Endothelial cell of umbilical vein (primary cell): ENCODE data around the gene ASTN1. TPM values are rescaled to one million over a fixed set of nuclear protein-coding genes. Genes with fewer than 3 reads are reported as not detected.

Source experiments
- BruUV-seq: library from RNA; stranded (reverse); fragments of 400-500 nt; replicated peaks from 2 replicates; lab custom pipeline; 2021; lab: Mats Ljungman, UMichigan
- CTCF ChIA-PET: fragments of 300-600, 350-600 bp; sonication (Branson Sonifier 250); formaldehyde crosslinking; loops from one replicate; lab custom pipeline; 2021; ENCODE audit warnings: antibody characterized with exemption, inconsistent platforms; lab: Charles Lee
- POLR2A ChIA-PET: fragments of 300-600, 350-600 bp; sonication (Branson Sonifier 250); formaldehyde crosslinking; loops from one replicate; lab custom pipeline; 2021; ENCODE audit warnings: antibody characterized with exemption, inconsistent platforms; lab: Charles Lee
- DNase-seq: peaks from one replicate; pipeline ENCODE4 v3.0.0-alpha.2; 2011; ENCODE audit warnings: low read depth, low spot score
- FAIRE-seq: peaks from 2 replicates; lab custom pipeline; 2011; peaks lifted over from hg19 to GRCh38; lab: Jason Lieb, UNC
- H2AFZ ChIP-seq: 2 replicates; pipeline ENCODE4 v1.6.0; 2012; ENCODE audit warnings: low read depth, low read length, control low read depth, inconsistent platforms
- H3K27ac ChIP-seq: 2 replicates; pipeline ENCODE4 v1.5.1; 2011; ENCODE audit warnings: low read depth, mild to moderate bottlenecking, control low read depth, low read length, moderate library complexity; ENCODE audit not compliant: insufficient read depth
- H3K27me3 ChIP-seq, 2 experiments: 2 replicates each; pipeline versions ENCODE4 v1.6.0 to v1.6.1; 2011; ENCODE audit warnings: low read length in 2 of 2, mixed read lengths in 1 of 2; ENCODE audit not compliant: control insufficient read depth in 2 of 2, insufficient read depth in 2 of 2
- H3K36me3 ChIP-seq, 2 experiments: 2 replicates in 1 of 2; 3 replicates in 1 of 2; pipeline ENCODE4 v1.5.1; 2011; ENCODE audit warnings: low read length in 2 of 2, mild to moderate bottlenecking in 1 of 2, moderate library complexity in 1 of 2; ENCODE audit not compliant: control insufficient read depth in 2 of 2, insufficient read depth in 2 of 2; ENCODE audit errors: extremely low read depth in 1 of 2
- H3K4me1 ChIP-seq: 3 replicates; pipeline ENCODE4 v1.5.1; 2011; ENCODE audit warnings: mild to moderate bottlenecking, low read length; ENCODE audit not compliant: control insufficient read depth, insufficient read depth; ENCODE audit errors: extremely low read depth
- H3K4me2 ChIP-seq: 2 replicates; pipeline ENCODE4 v1.6.1; 2011; ENCODE audit warnings: low read length, control low read depth, mixed read lengths; ENCODE audit not compliant: insufficient read depth
- H3K4me3 ChIP-seq, 3 experiments: fragments of 200-600 bp in 1 of 3; sonication (generic), shearing (Covaris generic) in 1 of 3; replicated peaks in 1 of 3; 2 replicates each; pipeline ENCODE4 v1.5.1; 2011 to 2016; ENCODE audit warnings: control low read depth in 3 of 3, low read length in 3 of 3, mild to moderate bottlenecking in 2 of 3, inconsistent platforms in 1 of 3, low read depth in 1 of 3, moderate library complexity in 1 of 3; ENCODE audit not compliant: insufficient read depth in 1 of 3
- H3K79me2 ChIP-seq: 2 replicates; pipeline ENCODE4 v1.6.0; 2012; ENCODE audit warnings: low read length, inconsistent platforms; ENCODE audit not compliant: control insufficient read depth, insufficient read depth
- H3K9ac ChIP-seq: replicated peaks from 2 replicates; pipeline ENCODE3; 2011; ENCODE audit warnings: low read length, control low read depth; ENCODE audit not compliant: insufficient read depth; ENCODE audit errors: extremely low read depth
- H3K9me1 ChIP-seq: replicated peaks from 3 replicates; pipeline ENCODE4 v1.6.0; 2011; ENCODE audit warnings: mild to moderate bottlenecking, low read length; ENCODE audit not compliant: control insufficient read depth, insufficient read depth; ENCODE audit errors: extremely low read depth
- H3K9me3 ChIP-seq: replicated peaks from 2 replicates; pipeline ENCODE4 v1.5.1; 2012; ENCODE audit warnings: low read length, inconsistent platforms; ENCODE audit not compliant: control insufficient read depth, insufficient read depth
- H4K20me1 ChIP-seq: replicated peaks from 2 replicates; pipeline ENCODE3; 2011; ENCODE audit warnings: mild to moderate bottlenecking, low read length; ENCODE audit not compliant: control insufficient read depth, insufficient read depth; ENCODE audit errors: extremely low read depth
- CTCF ChIP-seq, 2 donors: IDR thresholded peaks; 1 replicate in 1 of 2; 2 replicates in 1 of 2; pipeline ENCODE4 v1.5.1; 2011; ENCODE audit warnings: low read length in 2 of 2, mild to moderate bottlenecking in 2 of 2, moderate library complexity in 2 of 2, control low read depth in 1 of 2, inconsistent platforms in 1 of 2, low read depth in 1 of 2; ENCODE audit not compliant: insufficient read depth in 1 of 2; ENCODE audit errors: extremely low read depth in 1 of 2
- EZH2 ChIP-seq: IDR thresholded peaks from 2 replicates; pipeline ENCODE4 v1.6.1; 2012; ENCODE audit warnings: borderline replicate concordance, low read depth, mild to moderate bottlenecking, moderate library complexity, low read length, inconsistent platforms; ENCODE audit not compliant: severe bottlenecking
- FOS ChIP-seq: IDR thresholded peaks from 2 replicates; pipeline ENCODE4 v1.6.1; 2011; ENCODE audit warnings: mild to moderate bottlenecking, low read length, moderate library complexity, borderline replicate concordance; ENCODE audit not compliant: insufficient read depth
- GATA2 ChIP-seq: IDR thresholded peaks from 2 replicates; pipeline ENCODE4 v1.7.0; 2011; ENCODE audit warnings: low read depth, mild to moderate bottlenecking, moderate library complexity, mixed read lengths, low read length; ENCODE audit not compliant: insufficient read length, insufficient read depth
- JUN ChIP-seq: IDR thresholded peaks from 2 replicates; pipeline ENCODE4 v1.6.1; 2011; ENCODE audit warnings: borderline replicate concordance, low read depth; ENCODE audit not compliant: insufficient read length, insufficient read depth
- MYC ChIP-seq: IDR thresholded peaks from one replicate; pipeline ENCODE4 v1.6.1; 2011; ENCODE audit warnings: mild to moderate bottlenecking, low read depth, low read length
- POLR2A ChIP-seq: IDR thresholded peaks from 2 replicates; pipeline ENCODE4 v1.6.1; 2012; ENCODE audit warnings: low read depth, mild to moderate bottlenecking, control low read depth, low read length
- POLR2AphosphoS5 ChIP-seq: IDR thresholded peaks from 2 replicates; pipeline ENCODE4 v1.6.1; 2012; ENCODE audit warnings: low read depth, mild to moderate bottlenecking, control low read depth, low read length, moderate library complexity; ENCODE audit not compliant: insufficient read depth
- dilution Hi-C: fragments of 300-500 bp; cut with MboI; formaldehyde crosslinking; loops from one replicate; pipeline ENCODE4 v1.15.0; 2019; ENCODE audit warnings: low sequenced_read_pairs; ENCODE audit not compliant: extremely low pct_ligation_motif_present
- intact Hi-C: fragments of 100-400 bp; cut with micrococcal nuclease; formaldehyde crosslinking; loops from one replicate; pipeline ENCODE4 v1.10.0; 2022
- polyA plus RNA-seq, 4 experiments: library from polyadenylated mRNA; depleted of rRNA in 3 of 4; stranded (reverse) in 3 of 4; unstranded in 1 of 4; fragments of >200 nt; gene quantifications; 2 replicates each; pipeline versions ENCODE4 v1.2.1 to v1.2.3, GENCODE V29; 2011 to 2012; ENCODE audit warnings: missing spikeins in 1 of 4
- total RNA-seq: library from RNA; stranded (reverse); gene quantifications from 2 replicates; pipeline ENCODE4 v1.2.3, GENCODE V29; 2021
- TF ChIP-seq, protein P1 (sequence below): IDR thresholded peaks from 2 replicates; pipeline ENCODE4 v1.6.1; 2011; ENCODE audit not compliant: insufficient read depth, insufficient read length

Gene ASTN1
- total and polyA plus RNA-seq, 2 donors (not counting 3 experiments of a cell fraction or from before 2014, with no cell fraction given) = 0.04 TPM; not detected in 1

GRCh38 chr1:176837708-176838107, 326.8 kb downstream of the ASTN1 start:
- intact Hi-C loops = no loop called here
- no peaks in the 10 kb centered on the region for H4K20me1 ChIP-seq
- H3K36me3 ChIP-seq = no peaks in the 10 kb centered on the region
- no peaks in the 10 kb centered on the region for H3K9me1 ChIP-seq
- no peaks in the 10 kb centered on the region for H3K4me1 ChIP-seq
- ChIA-PET POLR2A (no interaction called here), CTCF (no interaction called here)
- DNase-seq (no peak), FAIRE-seq (no peak)
- dilution Hi-C loops = no loop called here
- no peaks in the 10 kb centered on the region for H3K9me3 ChIP-seq
- no peaks in the 10 kb centered on the region for H3K27me3 ChIP-seq
- no peak for TF ChIP-seq GATA2
- BruUV-seq = no TSS peak
- H2AFZ ChIP-seq = no peak overlapping the region
- H3K79me2 ChIP-seq = no peaks in the 10 kb centered on the region
- no peak overlapping the region for H3K9ac ChIP-seq
- H3K27ac ChIP-seq = no peak overlapping the region
- no peak overlapping the region for H3K4me2 ChIP-seq
- no peak overlapping the region for H3K4me3 ChIP-seq

DNA sequence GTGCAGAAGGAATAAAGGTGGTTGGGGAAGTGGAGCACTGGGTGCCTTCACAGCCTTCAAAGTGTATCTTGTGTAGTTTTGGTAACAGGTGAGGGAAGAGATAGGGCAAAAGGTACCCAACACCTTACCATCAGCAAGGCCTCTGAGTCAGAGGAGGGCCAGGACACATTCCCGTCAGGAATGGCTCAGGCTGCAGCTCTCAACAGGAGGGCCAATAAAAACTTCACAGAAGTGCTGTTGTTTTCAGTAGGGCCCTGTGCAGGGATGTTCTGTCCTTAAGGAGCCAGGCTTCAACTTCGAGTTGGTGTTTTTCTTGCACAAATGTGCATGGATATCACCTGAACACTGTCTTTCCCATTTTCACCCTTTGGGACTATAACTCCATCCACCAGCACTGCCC, 333.4 kb downstream of the ASTN1 start:
- no peak overlapping the region for H3K27ac ChIP-seq
- no peaks in the 10 kb centered on the region for H3K79me2 ChIP-seq
- no peak overlapping the region for H3K4me2 ChIP-seq
- no peak for TF ChIP-seq MYC
- TF ChIP-seq JUN = no peak
- TF ChIP-seq CTCF (IDR thresholded peaks at IDR 0.05; ENCODE audit: extremely low read depth in 1 of 2, insufficient read depth in 1 of 2, low read depth in 1 of 2, low read length in 2 of 2) = no peak
- TF ChIP-seq EZH2 = no peak
- TF ChIP-seq, protein P1, sequence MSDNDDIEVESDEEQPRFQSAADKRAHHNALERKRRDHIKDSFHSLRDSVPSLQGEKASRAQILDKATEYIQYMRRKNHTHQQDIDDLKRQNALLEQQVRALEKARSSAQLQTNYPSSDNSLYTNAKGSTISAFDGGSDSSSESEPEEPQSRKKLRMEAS = no peak
- no peak for TF ChIP-seq FOS
- TF ChIP-seq POLR2A = no peak
- no peak for TF ChIP-seq POLR2AphosphoS5
- TF ChIP-seq GATA2 = no peak
- DNase-seq (no peak), FAIRE-seq (no peak)
- ChIA-PET CTCF (no interaction called here), POLR2A (no interaction called here)
- H3K4me1 ChIP-seq = no peaks in the 10 kb centered on the region
- no peaks in the 10 kb centered on the region for H3K9me1 ChIP-seq
- no peaks in the 10 kb centered on the region for H4K20me1 ChIP-seq
- intact Hi-C loops = no loop called here
- no peaks in the 10 kb centered on the region for H3K9me3 ChIP-seq
- H3K4me3 ChIP-seq = no peak overlapping the region
- no peak overlapping the region for H2AFZ ChIP-seq
- H3K9ac ChIP-seq = no peak overlapping the region
- no peaks in the 10 kb centered on the region for H3K36me3 ChIP-seq
- dilution Hi-C loops = no loop called here
- no peaks in the 10 kb centered on the region for H3K27me3 ChIP-seq
- no TSS peak for BruUV-seq
